ENCODE results near the gene THRB. TPM values are rescaled to one million over a fixed set of nuclear protein-coding genes. Genes with fewer than 3 reads are reported as not detected.

The THRB gene
- total RNA-seq, 4 donors from 2014 or later: 19.8 to 25.8 (median 23.4) TPM

- intact Hi-C loops (cut with DNase I; ENCODE audit: low total_unique reads): no loop called here
- H3K4me3 ChIP-seq (ENCODE audit: low read depth, poor library complexity, severe bottlenecking): no peak overlapping the region
- WGBS, 2 donors: 0% methylated on average over 2 of the region's 2 CpGs
- peak in 1 of 2 donors; percentile 58 for DNase-seq (ENCODE audit: low spot score in 2 of 2)
- no peak for TF ChIP-seq CTCF (IDR thresholded peaks at IDR 0.05)
- no peak for TF ChIP-seq POLR2A (IDR thresholded peaks at IDR 0.05)
Measured at GRCh38 chr3:24365168-24365567, 129.5 kb downstream of the THRB start.

DNA sequence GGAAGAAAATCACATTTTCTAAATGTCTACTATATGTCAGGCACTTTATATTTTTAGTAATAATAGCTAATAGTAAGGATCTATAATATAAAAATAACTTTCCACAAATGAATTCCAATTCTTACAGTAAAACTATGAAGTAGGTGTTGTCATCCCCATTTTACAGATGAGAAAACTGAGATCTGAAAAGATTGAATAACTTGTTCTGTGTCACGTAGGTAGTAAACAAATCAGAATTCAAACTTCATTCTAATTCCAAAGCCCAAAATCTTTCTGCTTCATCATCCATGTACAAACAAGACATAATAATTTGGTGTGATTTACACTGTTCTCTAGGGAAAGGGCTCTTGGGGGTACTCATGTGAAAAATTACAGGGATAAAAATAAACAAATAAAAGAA is 130.3 kb downstream of the THRB start:
- no peak overlapping the region for H3K4me3 ChIP-seq (ENCODE audit: low read depth, poor library complexity, severe bottlenecking)
- intact Hi-C loops (cut with DNase I; ENCODE audit: low total_unique reads): no loop called here
- no peak for TF ChIP-seq CTCF (IDR thresholded peaks at IDR 0.05)
- no peak for TF ChIP-seq POLR2A (IDR thresholded peaks at IDR 0.05)
- no peak for DNase-seq (ENCODE audit: low spot score in 2 of 2)
- WGBS, 2 donors: 84 to 90% methylated on average over 1 of the region's 1 CpG

GRCh38 chr3:24363242-24363641 is 131.4 kb downstream of the THRB start:
- no peak for DNase-seq (ENCODE audit: low spot score in 2 of 2)
- TF ChIP-seq POLR2A (IDR thresholded peaks at IDR 0.05): no peak
- TF ChIP-seq CTCF (IDR thresholded peaks at IDR 0.05): no peak
- WGBS, 2 donors: 6 to 15% methylated on average over 1 of the region's 1 CpG
- intact Hi-C loops (cut with DNase I; ENCODE audit: low total_unique reads): no loop called here
- H3K4me3 ChIP-seq (ENCODE audit: low read depth, poor library complexity, severe bottlenecking): no peak overlapping the region

DNA sequence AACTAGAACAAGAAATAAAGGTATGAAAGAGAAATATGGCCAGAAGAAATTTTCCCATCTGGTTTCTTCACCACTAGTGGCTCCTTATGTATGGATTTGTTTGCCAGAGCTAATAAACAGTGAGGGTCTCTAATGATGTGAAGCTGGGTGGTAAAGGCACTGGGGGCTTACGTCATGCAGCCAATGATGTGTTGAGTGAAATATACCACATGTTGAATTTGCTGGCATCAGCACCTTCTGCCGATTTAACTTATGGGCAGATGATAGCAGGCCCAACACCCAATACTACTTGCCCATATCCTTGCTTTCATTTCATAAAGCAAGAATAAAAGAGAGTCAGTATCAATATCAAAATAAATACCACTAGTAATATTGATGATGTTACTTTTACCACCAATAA is 133.0 kb downstream of the THRB start:
- intact Hi-C loops (cut with DNase I; ENCODE audit: low total_unique reads): no loop called here
- DNase-seq (ENCODE audit: low spot score in 2 of 2): no peak
- TF ChIP-seq CTCF (IDR thresholded peaks at IDR 0.05) (no peak), POLR2A (IDR thresholded peaks at IDR 0.05) (no peak)
- 83 to 84% methylated on average over 2 of the region's 2 CpGs for WGBS, 2 donors
- no peak overlapping the region for H3K4me3 ChIP-seq (ENCODE audit: low read depth, poor library complexity, severe bottlenecking)

DNA sequence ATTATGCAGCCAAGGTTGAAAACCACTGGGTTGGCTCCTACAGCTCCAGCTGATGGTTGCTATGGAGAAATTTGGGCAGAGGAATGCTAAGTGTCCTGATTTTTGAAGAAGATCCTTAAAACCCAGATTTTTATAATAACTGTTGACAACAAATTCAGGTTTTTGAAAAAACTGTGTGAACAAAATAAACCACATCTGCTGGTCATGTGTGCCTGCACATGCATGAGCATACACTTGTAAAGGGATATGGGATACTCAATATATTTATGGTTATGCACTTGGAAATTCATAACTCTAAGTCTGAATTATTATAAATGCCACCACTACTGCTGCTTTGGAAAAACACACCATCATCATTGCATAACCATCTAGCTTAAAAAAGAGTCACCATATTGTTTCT is 133.7 kb downstream of the THRB start:
- intact Hi-C loops (cut with DNase I; ENCODE audit: low total_unique reads): no loop called here
- no peak for DNase-seq (ENCODE audit: low spot score in 2 of 2)
- no peak overlapping the region for H3K4me3 ChIP-seq (ENCODE audit: low read depth, poor library complexity, severe bottlenecking)
- TF ChIP-seq POLR2A (IDR thresholded peaks at IDR 0.05): no peak

DNA sequence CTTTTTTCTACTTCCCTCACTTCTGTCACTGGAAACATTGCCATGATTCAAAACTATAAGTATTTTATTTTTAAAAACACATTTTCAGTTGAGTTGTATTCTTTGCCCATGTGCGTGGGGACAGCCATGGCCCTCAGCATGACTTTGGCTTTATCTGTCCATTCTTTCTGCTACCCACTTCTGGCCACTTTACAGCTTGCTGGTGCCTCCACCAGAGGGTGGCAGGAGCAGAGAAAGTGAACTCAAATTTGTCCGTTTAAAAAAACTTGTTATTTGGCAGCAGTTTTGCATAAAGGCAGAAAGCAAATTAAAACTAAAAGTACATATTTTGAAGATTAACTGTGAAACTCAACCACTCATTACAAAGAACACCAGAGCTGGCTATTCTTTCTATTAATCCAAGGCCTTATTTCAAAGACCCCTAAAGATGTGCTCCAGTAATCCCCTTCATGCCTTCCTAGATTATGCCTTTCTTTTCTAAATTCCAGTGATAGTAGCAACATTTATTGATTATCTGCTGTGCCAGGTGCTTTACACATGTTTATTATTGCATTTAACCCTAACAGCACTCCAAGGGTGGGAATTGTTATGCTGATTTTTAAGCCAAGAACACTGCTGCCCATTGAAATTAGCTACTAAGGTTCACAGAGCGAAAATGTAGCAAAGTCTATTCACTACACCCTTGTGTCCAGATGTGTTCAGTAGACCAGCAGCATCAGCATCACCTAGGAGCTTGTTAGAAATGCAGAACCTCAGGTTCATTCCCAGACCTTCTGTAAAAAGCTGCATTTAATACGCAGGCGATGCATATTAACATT is 134.8 kb downstream of the THRB start:
- H3K4me3 ChIP-seq (ENCODE audit: low read depth, poor library complexity, severe bottlenecking): no peak overlapping the region
- intact Hi-C loops (cut with DNase I; ENCODE audit: low total_unique reads): no loop called here
- WGBS, 2 donors: 77% methylated on average over 5 of the region's 5 CpGs
- TF ChIP-seq CTCF (IDR thresholded peaks at IDR 0.05) (no peak), POLR2A (IDR thresholded peaks at IDR 0.05) (no peak)
- DNase-seq (ENCODE audit: low spot score in 2 of 2): no peak
